Pancreas (tissue), 10 donors: ENCODE measurements around the gene TP53BP2. TPM values are rescaled to one million over a fixed set of nuclear protein-coding genes. Genes with fewer than 3 reads are reported as not detected.

Experiments
- ATAC-seq, 4 donors: fragments of 200-7000 bp; cut with Tn5 transposase; one replicate each; pipeline versions ENCODE4 v1.8.0 to v1.9.1; 2020; ENCODE audit warnings: mild to moderate bottlenecking in 4 of 4, moderate library complexity in 4 of 4
- DNase-seq, 6 donors: peaks; one replicate each; pipeline ENCODE4 v3.0.0-alpha.2; 2020
- FAIRE-seq: peaks from 2 replicates; lab custom pipeline; 2012; peaks lifted over from hg19 to GRCh38; lab: Jason Lieb, UNC
- H3K27ac ChIP-seq, 4 donors: fragments of 200-600 bp; sonication (generic); 1 replicate in 3 of 4; 2 replicates in 1 of 4; pipeline versions ENCODE4 v1.5.0 to v1.8.0; 2020
- H3K27me3 ChIP-seq, 4 donors: fragments of 200-600 bp; one replicate each; pipeline ENCODE4 v1.8.0; 2021
- H3K36me3 ChIP-seq, 3 donors: fragments of 200-600 bp; sonication (generic) in 1 of 3; one replicate each; pipeline versions ENCODE4 v1.5.0 to v1.8.0; 2020 to 2021
- H3K4me1 ChIP-seq, 3 donors: fragments of 200-600 bp; one replicate each; pipeline ENCODE4 v1.8.0; 2021
- H3K4me3 ChIP-seq, 4 donors: fragments of 200-600 bp; sonication (generic) in 2 of 4; one replicate each; pipeline versions ENCODE4 v1.5.0 to v1.8.0; 2020 to 2021
- H3K9me3 ChIP-seq, 4 donors: fragments of 200-600 bp; one replicate each; pipeline ENCODE4 v1.8.0; 2021
- CTCF ChIP-seq, 4 donors: fragments of 200-600 bp; sonication (generic) in 3 of 4; IDR thresholded peaks; one replicate each; pipeline versions ENCODE4 v1.5.0 to v1.8.0; 2021; ENCODE audit warnings: antibody characterized with exemption in 4 of 4
- WGBS, 2 donors: extraction: QIAGEN DNeasy Blood & Tissue Kit; methylation state at CpG; one replicate each; pipeline ENCODE4 v1.1.7; 2013; 5-methylcytosine and 5-hydroxymethylcytosine counted together
- intact Hi-C, 3 donors: fragments of 100-400 bp; cut with DNase I; formaldehyde crosslinking; loops; one replicate each; pipeline versions ENCODE4 v1.11.1 to v1.14.2; 2022
- polyA plus RNA-seq, 2 donors: library from polyadenylated mRNA; stranded (reverse); fragments of 200-250 nt; gene quantifications; one replicate each; pipeline ENCODE4 v1.2.3, GENCODE V29; 2013
- total RNA-seq, 6 donors: library from RNA; stranded (reverse); fragmentation: NEBNext Ultra II Directional in 4 of 6; extraction: Animal tissue kit (Norgen Biotek cat#: 25700) in 4 of 6; gene quantifications; one replicate each; pipeline versions ENCODE4 v1.2.1 to v1.2.4, GENCODE V29; 2021 to 2023
- donor health status: healthy with polysubstance abuse.
- donor health status: DM: no; HTN: no; CAD: no; lungs with moderate emphysema.
- donor health status: DM: no; HTN: no; CAD: no.
- donor health status: control.
- donor health status: control.
- donor health status: Bipolar disorder and iron deficiency.
- donor health status: DM: yes; HTN: yes; CAD: no.
- donor health status: DM: no; HTN: no; CAD: no.
- donor health status: DM: no; HTN: no; CAD: no.
- donor health status: DM: yes; HTN: yes; CAD: no.

TP53BP2 gene
- total and polyA plus RNA-seq, 8 donors, result 5.5 to 31.7 (median 14.1) TPM

GRCh38 chr1:223835754-223836153 lies 10.0 kb downstream of the TP53BP2 start:
- H3K4me3 ChIP-seq, result no peak overlapping the region
- FAIRE-seq, result no peak
- peaks cover 5 to 58% (median 22%) of the 10 kb centered on the region in 3 donors for H3K4me1 ChIP-seq
- TF ChIP-seq CTCF (IDR thresholded peaks at IDR 0.05), result no peak
- WGBS, 2 donors, result 80 to 87% methylated on average over 2 of the region's 2 CpGs
- ATAC-seq, result no peak
- no peak for DNase-seq
- no peaks in the 10 kb centered on the region for H3K36me3 ChIP-seq
- no peak overlapping the region for H3K27ac ChIP-seq
- intact Hi-C loops, result no loop called here
- no peaks in the 10 kb centered on the region for H3K27me3 ChIP-seq
- no peaks in the 10 kb centered on the region for H3K9me3 ChIP-seq

GRCh38 chr1:223834660-223835263 lies 11.0 kb downstream of the TP53BP2 start:
- WGBS, 2 donors, result 50 to 59% methylated on average over 3 of the region's 3 CpGs
- FAIRE-seq, result no peak
- intact Hi-C loops, result no loop called here
- H3K9me3 ChIP-seq, result no peaks in the 10 kb centered on the region
- H3K4me1 ChIP-seq, result peaks cover 5 to 58% (median 23%) of the 10 kb centered on the region in 3 donors
- no peak for DNase-seq
- TF ChIP-seq CTCF (IDR thresholded peaks at IDR 0.05), result no peak
- no peak for ATAC-seq
- H3K36me3 ChIP-seq, result no peaks in the 10 kb centered on the region
- H3K4me3 ChIP-seq, result no peak overlapping the region
- H3K27ac ChIP-seq, result no peak overlapping the region
- H3K27me3 ChIP-seq, result no peaks in the 10 kb centered on the region

GRCh38 chr1:223833948-223834347 lies 11.8 kb downstream of the TP53BP2 start:
- no peaks in the 10 kb centered on the region for H3K36me3 ChIP-seq
- H3K27ac ChIP-seq, result no peak overlapping the region
- 61 to 88% methylated on average over 2 of the region's 2 CpGs for WGBS, 2 donors
- no peaks in the 10 kb centered on the region for H3K9me3 ChIP-seq
- no peak for TF ChIP-seq CTCF (IDR thresholded peaks at IDR 0.05)
- H3K4me1 ChIP-seq, result peaks cover 5 to 64% (median 26%) of the 10 kb centered on the region in 3 donors
- no peak overlapping the region for H3K4me3 ChIP-seq
- FAIRE-seq, result no peak
- no peak for DNase-seq
- intact Hi-C loops, result no loop called here
- ATAC-seq, result no peak
- no peaks in the 10 kb centered on the region for H3K27me3 ChIP-seq

DNA sequence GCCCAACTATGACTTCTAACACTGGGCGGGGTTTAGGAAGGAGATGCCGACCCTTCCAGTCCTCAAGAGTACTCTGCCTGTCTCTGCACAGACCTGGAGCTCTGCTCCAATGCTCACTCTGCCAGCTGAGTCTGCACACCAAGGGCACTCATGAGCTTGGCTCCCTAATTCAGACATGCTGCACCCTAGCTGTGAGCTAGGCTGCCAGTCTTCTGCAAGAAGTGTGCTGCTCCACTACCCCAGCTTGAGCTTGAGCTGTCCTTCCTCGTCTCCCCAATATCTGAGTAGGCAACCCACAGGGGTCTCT lies 13.2 kb downstream of the TP53BP2 start:
- H3K27me3 ChIP-seq, result no peaks in the 10 kb centered on the region
- TF ChIP-seq CTCF (IDR thresholded peaks at IDR 0.05), result no peak
- no peak overlapping the region for H3K4me3 ChIP-seq
- no peaks in the 10 kb centered on the region for H3K9me3 ChIP-seq
- H3K4me1 ChIP-seq, result peaks cover 0 to 60% (median 21%) of the 10 kb centered on the region in 3 donors
- ATAC-seq, result peak; percentile 39 to 74 (median 51)
- intact Hi-C loops, result no loop called here
- WGBS, 2 donors, result 43 to 56% methylated on average over 3 of the region's 3 CpGs
- no peak for FAIRE-seq
- H3K27ac ChIP-seq, result peak overlapping the region in 2 of 4 donors; percentile 52 to 65
- DNase-seq, result no peak
- no peaks in the 10 kb centered on the region for H3K36me3 ChIP-seq
